Liver (tissue), 9 donors: ENCODE measurements around the gene PTPA. TPM values are rescaled to one million over a fixed set of nuclear protein-coding genes. Genes with fewer than 3 reads are reported as not detected.

Source experiments
- DNase-seq: peaks from one replicate; pipeline ENCODE4 v3.0.0-alpha.2; 2017; ENCODE audit warnings: low spot score
- H3K27ac ChIP-seq, 2 donors: one replicate each; pipeline ENCODE4 v1.7.0; 2013; ENCODE audit warnings: inconsistent platforms in 2 of 2, low read length in 2 of 2, control low read depth in 1 of 2, low read depth in 1 of 2, mild to moderate bottlenecking in 1 of 2
- H3K27me3 ChIP-seq, 4 donors: one replicate each; pipeline versions ENCODE4 v1.6.1 to v1.7.0; 2013; ENCODE audit warnings: low read length in 3 of 4, inconsistent platforms in 1 of 4, mild to moderate bottlenecking in 1 of 4, moderate library complexity in 1 of 4; ENCODE audit not compliant: control insufficient read depth in 4 of 4, insufficient read depth in 4 of 4
- H3K36me3 ChIP-seq, 4 donors: one replicate each; pipeline versions ENCODE4 v1.6.1 to v1.7.0; 2013; ENCODE audit warnings: low read length in 3 of 4, mild to moderate bottlenecking in 3 of 4, low read depth in 1 of 4, moderate library complexity in 1 of 4; ENCODE audit not compliant: control insufficient read depth in 4 of 4, insufficient read depth in 3 of 4
- H3K4me1 ChIP-seq, 4 donors: one replicate each; pipeline versions ENCODE4 v1.6.1 to v1.7.0; 2013; ENCODE audit warnings: low read length in 3 of 4, mild to moderate bottlenecking in 3 of 4, moderate library complexity in 1 of 4; ENCODE audit not compliant: control insufficient read depth in 4 of 4, insufficient read depth in 4 of 4
- H3K4me3 ChIP-seq, 3 donors: one replicate each; pipeline versions ENCODE4 v1.6.1 to v1.7.0; 2013; ENCODE audit warnings: low read length in 3 of 3, control low read depth in 1 of 3, low read depth in 1 of 3, mild to moderate bottlenecking in 1 of 3
- H3K9ac ChIP-seq, 2 donors: one replicate each; pipeline ENCODE4 v1.7.0; 2013; ENCODE audit warnings: low read length in 2 of 2, mild to moderate bottlenecking in 2 of 2, moderate library complexity in 2 of 2, control low read depth in 1 of 2, low read depth in 1 of 2
- H3K9me3 ChIP-seq, 4 donors: one replicate each; pipeline versions ENCODE4 v1.6.1 to v1.7.0; 2013; ENCODE audit warnings: low read length in 3 of 4; ENCODE audit not compliant: control insufficient read depth in 4 of 4
- ATF3 ChIP-seq: IDR thresholded peaks from 2 replicates; pipeline ENCODE4 v1.6.1; 2016; ENCODE audit warnings: antibody characterized with exemption
- CTCF ChIP-seq: fragments of 150-350 bp; IDR thresholded peaks from 2 replicates; pipeline ENCODE4 v1.5.1; 2017; ENCODE audit warnings: improper control_type of control experiment, low read depth, low read length; ENCODE audit not compliant: missing input control
- EGR1 ChIP-seq, 2 donors: IDR thresholded peaks; 2 replicates each; pipeline ENCODE4 v1.6.1; 2016 to 2018; ENCODE audit warnings: antibody characterized with exemption in 2 of 2, low read depth in 2 of 2
- FOXA1 ChIP-seq: IDR thresholded peaks from 2 replicates; pipeline ENCODE4 v1.6.1; 2016; ENCODE audit warnings: antibody characterized with exemption
- FOXA2 ChIP-seq: IDR thresholded peaks from 2 replicates; pipeline ENCODE4 v1.6.1; 2016; ENCODE audit warnings: antibody characterized with exemption
- GABPA ChIP-seq, 2 donors: IDR thresholded peaks in 1 of 2; conservative IDR thresholded peaks in 1 of 2; 2 replicates each; pipeline ENCODE4 v1.6.1; 2016; ENCODE audit warnings: antibody characterized with exemption in 2 of 2, mild to moderate bottlenecking in 1 of 2, moderate library complexity in 1 of 2
- HNF4A ChIP-seq, 2 donors: conservative IDR thresholded peaks; 2 replicates each; pipeline ENCODE4 v1.6.1; 2016; ENCODE audit warnings: antibody characterized with exemption in 2 of 2, mild to moderate bottlenecking in 2 of 2
- HNF4G ChIP-seq: IDR thresholded peaks from 2 replicates; pipeline ENCODE4 v1.6.1; 2016; ENCODE audit warnings: antibody characterized with exemption
- JUND ChIP-seq, 2 donors: IDR thresholded peaks; 2 replicates each; pipeline ENCODE4 v1.6.1; 2016; ENCODE audit warnings: antibody characterized with exemption in 2 of 2
- NR2F2 ChIP-seq: IDR thresholded peaks from 2 replicates; pipeline ENCODE4 v1.6.1; 2016; ENCODE audit warnings: antibody characterized with exemption
- RAD21 ChIP-seq, 2 donors: IDR thresholded peaks; 2 replicates each; pipeline ENCODE4 v1.6.1; 2016; ENCODE audit warnings: antibody characterized with exemption in 2 of 2, mild to moderate bottlenecking in 2 of 2
- RXRA ChIP-seq, 2 donors: IDR thresholded peaks; 2 replicates each; pipeline ENCODE4 v1.6.1; 2017 to 2018; ENCODE audit warnings: antibody characterized with exemption in 2 of 2, mild to moderate bottlenecking in 1 of 2
- SP1 ChIP-seq: IDR thresholded peaks from 2 replicates; pipeline ENCODE4 v1.6.1; 2018; ENCODE audit warnings: antibody characterized with exemption, mild to moderate bottlenecking
- TAF1 ChIP-seq: conservative IDR thresholded peaks from 2 replicates; pipeline ENCODE4 v1.6.1; 2016; ENCODE audit warnings: antibody characterized with exemption, mild to moderate bottlenecking
- YY1 ChIP-seq: IDR thresholded peaks from 2 replicates; pipeline ENCODE4 v1.6.1; 2016; ENCODE audit warnings: antibody characterized with exemption, mild to moderate bottlenecking
- WGBS: extraction: QIAGEN DNeasy Blood & Tissue Kit; methylation state at CpG from one replicate; pipeline ENCODE4 v1.1.7; 2013; 5-methylcytosine and 5-hydroxymethylcytosine counted together
- polyA plus RNA-seq, 2 donors: library from polyadenylated mRNA; stranded (reverse) in 1 of 2; unstranded in 1 of 2; fragments of 200-250 nt in 1 of 2; fragments of >200 nt in 1 of 2; fragmentation: Nextera tagmentation in 1 of 2; extraction: Ambion mirVana in 1 of 2; gene quantifications; one replicate each; pipeline versions ENCODE4 v1.2.1 to v1.2.3, GENCODE V29; 2013 to 2015
- total RNA-seq, 2 donors: library from RNA; depleted of rRNA; stranded (reverse); fragments of >200 nt; gene quantifications; one replicate each; pipeline ENCODE4 v1.2.3, GENCODE V29; 2014
- TF ChIP-seq, protein P1 (sequence below): IDR thresholded peaks from 2 replicates; pipeline ENCODE4 v1.6.1; 2016; ENCODE audit warnings: antibody characterized with exemption
- TF ChIP-seq, protein P2 (sequence below): IDR thresholded peaks from 2 replicates; pipeline ENCODE4 v1.6.1; 2016; ENCODE audit warnings: antibody characterized with exemption, mild to moderate bottlenecking
- TF ChIP-seq, protein P3 (sequence below): IDR thresholded peaks from 2 replicates; pipeline ENCODE4 v1.6.1; 2016; ENCODE audit warnings: antibody characterized with exemption
- donor health status: healthy.
- donor health status: healthy.
- donor health status: healthy.
- donor health status: healthy.
- donor health status: healthy.

PTPA gene
- total and polyA plus RNA-seq, 4 donors: 27.6 to 66.0 (median 38.4) TPM

GRCh38 chr9:129073404-129073803 is 37.8 kb upstream of the PTPA start:
- H3K9me3 ChIP-seq: no peaks in the 10 kb centered on the region
- no peak for DNase-seq
- H3K27me3 ChIP-seq: no peaks in the 10 kb centered on the region
- no peak for TF ChIP-seq SP1
- H3K9ac ChIP-seq: no peak overlapping the region
- H3K36me3 ChIP-seq: no peaks in the 10 kb centered on the region
- 86% methylated on average over 8 of the region's 8 CpGs for WGBS
- H3K4me1 ChIP-seq: peaks cover 25 to 65% (median 52%) of the 10 kb centered on the region in 4 donors
- H3K27ac ChIP-seq: no peak overlapping the region
- no peak overlapping the region for H3K4me3 ChIP-seq

- Histone ChIP-seq H3K27me3 (no peaks in the 10 kb centered on the region), H3K9ac (no peak overlapping the region), H3K4me3 (no peak overlapping the region), H3K9me3 (no peaks in the 10 kb centered on the region), H3K4me1 (peaks cover 25 to 65% (median 52%) of the 10 kb centered on the region in 4 donors), H3K36me3 (no peaks in the 10 kb centered on the region), H3K27ac (no peak overlapping the region)
- 88% methylated on average over 3 of the region's 3 CpGs for WGBS
- DNase-seq: no peak
- TF ChIP-seq, protein P1, sequence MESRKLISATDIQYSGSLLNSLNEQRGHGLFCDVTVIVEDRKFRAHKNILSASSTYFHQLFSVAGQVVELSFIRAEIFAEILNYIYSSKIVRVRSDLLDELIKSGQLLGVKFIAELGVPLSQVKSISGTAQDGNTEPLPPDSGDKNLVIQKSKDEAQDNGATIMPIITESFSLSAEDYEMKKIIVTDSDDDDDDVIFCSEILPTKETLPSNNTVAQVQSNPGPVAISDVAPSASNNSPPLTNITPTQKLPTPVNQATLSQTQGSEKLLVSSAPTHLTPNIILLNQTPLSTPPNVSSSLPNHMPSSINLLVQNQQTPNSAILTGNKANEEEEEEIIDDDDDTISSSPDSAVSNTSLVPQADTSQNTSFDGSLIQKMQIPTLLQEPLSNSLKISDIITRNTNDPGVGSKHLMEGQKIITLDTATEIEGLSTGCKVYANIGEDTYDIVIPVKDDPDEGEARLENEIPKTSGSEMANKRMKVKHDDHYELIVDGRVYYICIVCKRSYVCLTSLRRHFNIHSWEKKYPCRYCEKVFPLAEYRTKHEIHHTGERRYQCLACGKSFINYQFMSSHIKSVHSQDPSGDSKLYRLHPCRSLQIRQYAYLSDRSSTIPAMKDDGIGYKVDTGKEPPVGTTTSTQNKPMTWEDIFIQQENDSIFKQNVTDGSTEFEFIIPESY: no peak
- TF ChIP-seq CTCF (no peak), RXRA (IDR thresholded peaks at IDR 0.05) (no peak), EGR1 (IDR thresholded peaks at IDR 0.05; ENCODE audit: low read depth in 2 of 2) (no peak), NR2F2 (no peak), HNF4A (conservative IDR thresholded peaks at IDR 0.05) (no peak), GABPA (IDR thresholded peaks at IDR 0.05 in 1 of 2, conservative IDR thresholded peaks at IDR 0.05 in 1 of 2) (no peak), JUND (IDR thresholded peaks at IDR 0.05) (no peak), ATF3 (no peak), FOXA2 (no peak), SP1 (no peak), RAD21 (IDR thresholded peaks at IDR 0.05) (no peak), TAF1 (no peak), FOXA1 (no peak), HNF4G (no peak), YY1 (no peak)
- TF ChIP-seq, protein P2, sequence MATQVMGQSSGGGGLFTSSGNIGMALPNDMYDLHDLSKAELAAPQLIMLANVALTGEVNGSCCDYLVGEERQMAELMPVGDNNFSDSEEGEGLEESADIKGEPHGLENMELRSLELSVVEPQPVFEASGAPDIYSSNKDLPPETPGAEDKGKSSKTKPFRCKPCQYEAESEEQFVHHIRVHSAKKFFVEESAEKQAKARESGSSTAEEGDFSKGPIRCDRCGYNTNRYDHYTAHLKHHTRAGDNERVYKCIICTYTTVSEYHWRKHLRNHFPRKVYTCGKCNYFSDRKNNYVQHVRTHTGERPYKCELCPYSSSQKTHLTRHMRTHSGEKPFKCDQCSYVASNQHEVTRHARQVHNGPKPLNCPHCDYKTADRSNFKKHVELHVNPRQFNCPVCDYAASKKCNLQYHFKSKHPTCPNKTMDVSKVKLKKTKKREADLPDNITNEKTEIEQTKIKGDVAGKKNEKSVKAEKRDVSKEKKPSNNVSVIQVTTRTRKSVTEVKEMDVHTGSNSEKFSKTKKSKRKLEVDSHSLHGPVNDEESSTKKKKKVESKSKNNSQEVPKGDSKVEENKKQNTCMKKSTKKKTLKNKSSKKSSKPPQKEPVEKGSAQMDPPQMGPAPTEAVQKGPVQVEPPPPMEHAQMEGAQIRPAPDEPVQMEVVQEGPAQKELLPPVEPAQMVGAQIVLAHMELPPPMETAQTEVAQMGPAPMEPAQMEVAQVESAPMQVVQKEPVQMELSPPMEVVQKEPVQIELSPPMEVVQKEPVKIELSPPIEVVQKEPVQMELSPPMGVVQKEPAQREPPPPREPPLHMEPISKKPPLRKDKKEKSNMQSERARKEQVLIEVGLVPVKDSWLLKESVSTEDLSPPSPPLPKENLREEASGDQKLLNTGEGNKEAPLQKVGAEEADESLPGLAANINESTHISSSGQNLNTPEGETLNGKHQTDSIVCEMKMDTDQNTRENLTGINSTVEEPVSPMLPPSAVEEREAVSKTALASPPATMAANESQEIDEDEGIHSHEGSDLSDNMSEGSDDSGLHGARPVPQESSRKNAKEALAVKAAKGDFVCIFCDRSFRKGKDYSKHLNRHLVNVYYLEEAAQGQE: no peak
- TF ChIP-seq, protein P3, sequence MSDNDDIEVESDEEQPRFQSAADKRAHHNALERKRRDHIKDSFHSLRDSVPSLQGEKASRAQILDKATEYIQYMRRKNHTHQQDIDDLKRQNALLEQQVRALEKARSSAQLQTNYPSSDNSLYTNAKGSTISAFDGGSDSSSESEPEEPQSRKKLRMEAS: no peak
These were observed 37.1 kb upstream of the PTPA start for GRCh38 chr9:129074106-129074505.
